Measurements from ENCODE around the gene OSMR. TPM values are rescaled to one million over a fixed set of nuclear protein-coding genes. Genes with fewer than 3 reads are reported as not detected.

The OSMR gene
- 0.05 TPM for polyA plus RNA-seq (2012; ENCODE audit: insufficient read length, low read depth)

GRCh38 chr5:38845526-38846378, at the start of gene OSMR:
TSS of gene OSMR (plus strand) at chr5:38846012. CDS start at chr5:38869045, 23,033 bp downstream.
- TF ChIP-seq SIN3A (IDR thresholded peaks at IDR 0.05; ENCODE audit: borderline replicate concordance, insufficient read depth, low read length) (no peak), REST (IDR thresholded peaks at IDR 0.05; ENCODE audit: insufficient read depth in 1 of 2, low read depth in 2 of 2, low read length in 2 of 2) (no peak), TAF1 (IDR thresholded peaks at IDR 0.05; ENCODE audit: borderline replicate concordance, insufficient read depth, low read length) (no peak), POLR2AphosphoS5 (IDR thresholded peaks at IDR 0.05; ENCODE audit: low read depth, low read length) (no peak), FOXP2 (optimal IDR thresholded peaks at IDR 0.05; ENCODE audit: borderline replicate concordance, extremely low read depth, extremely low read length, insufficient read depth) (no peak)

- TF ChIP-seq FOXP2 (optimal IDR thresholded peaks at IDR 0.05; ENCODE audit: borderline replicate concordance, extremely low read depth, extremely low read length, insufficient read depth) (no peak), POLR2AphosphoS5 (IDR thresholded peaks at IDR 0.05; ENCODE audit: low read depth, low read length) (no peak), REST (IDR thresholded peaks at IDR 0.05; ENCODE audit: insufficient read depth in 1 of 2, low read depth in 2 of 2, low read length in 2 of 2) (no peak), TAF1 (IDR thresholded peaks at IDR 0.05; ENCODE audit: borderline replicate concordance, insufficient read depth, low read length) (no peak), SIN3A (IDR thresholded peaks at IDR 0.05; ENCODE audit: borderline replicate concordance, insufficient read depth, low read length) (no peak)
Observed at GRCh38 chr5:38796742-38797108, 49.1 kb upstream of the OSMR start.

GRCh38 chr5:38797838-38798237, 48.0 kb upstream of the OSMR start:
- no peak for TF ChIP-seq REST (IDR thresholded peaks at IDR 0.05; ENCODE audit: insufficient read depth in 1 of 2, low read depth in 2 of 2, low read length in 2 of 2)
- TF ChIP-seq FOXP2 (optimal IDR thresholded peaks at IDR 0.05; ENCODE audit: borderline replicate concordance, extremely low read depth, extremely low read length, insufficient read depth) = no peak
- TF ChIP-seq SIN3A (IDR thresholded peaks at IDR 0.05; ENCODE audit: borderline replicate concordance, insufficient read depth, low read length) = no peak
- TF ChIP-seq POLR2AphosphoS5 (IDR thresholded peaks at IDR 0.05; ENCODE audit: low read depth, low read length) = no peak
- no peak for TF ChIP-seq TAF1 (IDR thresholded peaks at IDR 0.05; ENCODE audit: borderline replicate concordance, insufficient read depth, low read length)

GRCh38 chr5:38799556-38800377, 46.0 kb upstream of the OSMR start:
- TF ChIP-seq POLR2AphosphoS5 (IDR thresholded peaks at IDR 0.05; ENCODE audit: low read depth, low read length) (no peak), TAF1 (IDR thresholded peaks at IDR 0.05; ENCODE audit: borderline replicate concordance, insufficient read depth, low read length) (no peak), SIN3A (IDR thresholded peaks at IDR 0.05; ENCODE audit: borderline replicate concordance, insufficient read depth, low read length) (no peak), REST (IDR thresholded peaks at IDR 0.05; ENCODE audit: insufficient read depth in 1 of 2, low read depth in 2 of 2, low read length in 2 of 2) (no peak), FOXP2 (optimal IDR thresholded peaks at IDR 0.05; ENCODE audit: borderline replicate concordance, extremely low read depth, extremely low read length, insufficient read depth) (no peak)
